Stimulated activated CD4-positive, alpha-beta T cell treated with anti-CD3 and anti-CD28 coated beads, Interleukin-4, amount 100 ng/mL, for 4 hours (primary cell): ENCODE data around the gene CSF2.

Experiments used
- DNase-seq, 2 experiments: peaks; one replicate each; pipeline ENCODE4 v3.0.0-alpha.2; 2020

Gene CSF2

GRCh38 chr5:132070460-132071337 is 2.9 kb upstream of the CSF2 start:
- DNase-seq, result peak in 1 of 2 experiments; percentile 37

- DNase-seq, result no peak
These were observed 2.3 kb upstream of the CSF2 start for GRCh38 chr5:132071338-132071707.

GRCh38 chr5:132072070-132072469 is 1.5 kb upstream of the CSF2 start:
- DNase-seq, result no peak

- no peak for DNase-seq
These were observed 1.1 kb upstream of the CSF2 start for GRCh38 chr5:132072528-132072927.

GRCh38 chr5:132074091-132074771 is 642 bp downstream of the CSF2 start:
- no peak for DNase-seq

GRCh38 chr5:132074772-132075718 is 1.5 kb downstream of the CSF2 start:
- DNase-seq, result peak in 1 of 2 experiments; percentile 26

- no peak for DNase-seq
These were observed 2.1 kb downstream of the CSF2 start for GRCh38 chr5:132075719-132076077.

- DNase-seq, result no peak
These were observed 2.7 kb downstream of the CSF2 start for GRCh38 chr5:132076202-132076830.

- DNase-seq, result no peak
These were observed 3.4 kb downstream of the CSF2 start for GRCh38 chr5:132076983-132077382.

GRCh38 chr5:132079081-132079480 is 5.5 kb downstream of the CSF2 start:
- DNase-seq, result no peak

GRCh38 chr5:132079619-132080018 is 6.0 kb downstream of the CSF2 start:
- no peak for DNase-seq

- no peak for DNase-seq
These were observed 7.0 kb downstream of the CSF2 start for GRCh38 chr5:132080595-132080994.

- no peak for DNase-seq
These were observed 7.9 kb downstream of the CSF2 start for GRCh38 chr5:132081458-132081857.

- DNase-seq, result no peak
These were observed 8.9 kb downstream of the CSF2 start for GRCh38 chr5:132082329-132083023.

- DNase-seq, result no peak
These were observed 9.6 kb downstream of the CSF2 start for GRCh38 chr5:132083071-132083678.

- no peak for DNase-seq
These were observed 12.1 kb downstream of the CSF2 start for GRCh38 chr5:132085686-132086085.

- DNase-seq, result no peak
These were observed 12.7 kb downstream of the CSF2 start for GRCh38 chr5:132086277-132086794.

- no peak for DNase-seq
These were observed 13.6 kb downstream of the CSF2 start for GRCh38 chr5:132087176-132087575.

GRCh38 chr5:132087661-132088060 is 14.1 kb downstream of the CSF2 start:
- no peak for DNase-seq

- DNase-seq, result no peak
These were observed 15.8 kb downstream of the CSF2 start for GRCh38 chr5:132089363-132089762.

GRCh38 chr5:132090107-132090506 is 16.5 kb downstream of the CSF2 start:
- no peak for DNase-seq
